ENCODE measurements around the gene SHISA6.

The SHISA6 gene

GRCh38 chr17:11511696-11512095, 270.7 kb downstream of the SHISA6 start:
- POLR2A ChIA-PET, result no interaction called here
- DNase-seq (ENCODE audit: extremely low spot score), result no peak
- CTCF ChIA-PET, result no interaction called here
- TF ChIP-seq CTCF (IDR thresholded peaks at IDR 0.05; ENCODE audit: control extremely low read depth, extremely low read depth, low read depth, missing control alignments), result no peak

- ChIA-PET CTCF (no interaction called here), POLR2A (no interaction called here)
- no peak for TF ChIP-seq CTCF (IDR thresholded peaks at IDR 0.05; ENCODE audit: control extremely low read depth, extremely low read depth, low read depth, missing control alignments)
- DNase-seq (ENCODE audit: extremely low spot score), result no peak
Observed at GRCh38 chr17:11514565-11514964, 273.6 kb downstream of the SHISA6 start.

- TF ChIP-seq CTCF (IDR thresholded peaks at IDR 0.05; ENCODE audit: control extremely low read depth, extremely low read depth, low read depth, missing control alignments), result no peak
- DNase-seq (ENCODE audit: extremely low spot score), result no peak
- POLR2A ChIA-PET, result no interaction called here
- CTCF ChIA-PET, result no interaction called here
Observed at GRCh38 chr17:11514981-11515680, 274.1 kb downstream of the SHISA6 start.

GRCh38 chr17:11515901-11516300, 274.9 kb downstream of the SHISA6 start:
- no peak for TF ChIP-seq CTCF (IDR thresholded peaks at IDR 0.05; ENCODE audit: control extremely low read depth, extremely low read depth, low read depth, missing control alignments)
- DNase-seq (ENCODE audit: extremely low spot score), result no peak
- POLR2A ChIA-PET, result no interaction called here
- CTCF ChIA-PET, result interaction anchor here (1.2 kb wide), 1 partner anchor 11 kb away, joined by 3 read pairs; no protein-coding TSS in a partner anchor

GRCh38 chr17:11535231-11535630, 294.2 kb downstream of the SHISA6 start:
- DNase-seq (ENCODE audit: extremely low spot score), result no peak
- ChIA-PET POLR2A (no interaction called here), CTCF (no interaction called here)

GRCh38 chr17:11538366-11538765, 297.4 kb downstream of the SHISA6 start:
- ChIA-PET POLR2A (no interaction called here), CTCF (no interaction called here)
- no peak for TF ChIP-seq CTCF (IDR thresholded peaks at IDR 0.05; ENCODE audit: control extremely low read depth, extremely low read depth, low read depth, missing control alignments)
- no peak for DNase-seq (ENCODE audit: extremely low spot score)

More at GRCh38 chr17:11535231-11535630, 294.2 kb downstream of the SHISA6 start:
- no peak for TF ChIP-seq CTCF (IDR thresholded peaks at IDR 0.05; ENCODE audit: control extremely low read depth, extremely low read depth, low read depth, missing control alignments)

Measured in GM10248 (cell line).